Measurements from ENCODE around the gene EIF3L.

Gene EIF3L

DNA sequence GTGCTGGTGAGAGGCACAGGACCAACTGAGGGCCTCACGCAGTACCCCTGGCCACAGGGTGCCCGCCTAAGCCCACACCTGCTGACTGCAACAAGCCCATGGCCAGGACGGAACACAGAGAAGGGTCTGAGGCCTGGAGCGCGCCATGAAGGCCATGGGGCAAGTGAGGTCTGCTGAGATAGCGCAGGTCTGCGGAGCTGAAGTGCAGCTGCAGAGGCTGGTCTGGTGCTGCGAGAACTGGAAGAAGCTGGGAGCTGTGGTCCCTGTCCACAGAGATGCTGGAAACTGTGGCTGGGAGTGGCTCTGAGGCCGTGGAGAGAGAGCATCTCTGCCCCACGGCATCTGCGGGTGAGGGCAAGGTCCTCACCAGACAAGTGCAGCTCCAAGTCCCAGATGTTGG, 17.7 kb upstream of the EIF3L start:
- no peaks in the 10 kb centered on the region for H3K9me3 ChIP-seq
- H3K27me3 ChIP-seq: no peaks in the 10 kb centered on the region
- no peak overlapping the region for H3K4me3 ChIP-seq (ENCODE audit: low read depth, low read length)
- DNase-seq: no peak
- TF ChIP-seq, protein P1, sequence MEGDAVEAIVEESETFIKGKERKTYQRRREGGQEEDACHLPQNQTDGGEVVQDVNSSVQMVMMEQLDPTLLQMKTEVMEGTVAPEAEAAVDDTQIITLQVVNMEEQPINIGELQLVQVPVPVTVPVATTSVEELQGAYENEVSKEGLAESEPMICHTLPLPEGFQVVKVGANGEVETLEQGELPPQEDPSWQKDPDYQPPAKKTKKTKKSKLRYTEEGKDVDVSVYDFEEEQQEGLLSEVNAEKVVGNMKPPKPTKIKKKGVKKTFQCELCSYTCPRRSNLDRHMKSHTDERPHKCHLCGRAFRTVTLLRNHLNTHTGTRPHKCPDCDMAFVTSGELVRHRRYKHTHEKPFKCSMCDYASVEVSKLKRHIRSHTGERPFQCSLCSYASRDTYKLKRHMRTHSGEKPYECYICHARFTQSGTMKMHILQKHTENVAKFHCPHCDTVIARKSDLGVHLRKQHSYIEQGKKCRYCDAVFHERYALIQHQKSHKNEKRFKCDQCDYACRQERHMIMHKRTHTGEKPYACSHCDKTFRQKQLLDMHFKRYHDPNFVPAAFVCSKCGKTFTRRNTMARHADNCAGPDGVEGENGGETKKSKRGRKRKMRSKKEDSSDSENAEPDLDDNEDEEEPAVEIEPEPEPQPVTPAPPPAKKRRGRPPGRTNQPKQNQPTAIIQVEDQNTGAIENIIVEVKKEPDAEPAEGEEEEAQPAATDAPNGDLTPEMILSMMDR (IDR thresholded peaks at IDR 0.05; ENCODE audit: low read depth, low read length): no peak
- peaks cover 48% of the 10 kb centered on the region for H3K36me3 ChIP-seq
- no peaks in the 10 kb centered on the region for H3K4me1 ChIP-seq

DNA sequence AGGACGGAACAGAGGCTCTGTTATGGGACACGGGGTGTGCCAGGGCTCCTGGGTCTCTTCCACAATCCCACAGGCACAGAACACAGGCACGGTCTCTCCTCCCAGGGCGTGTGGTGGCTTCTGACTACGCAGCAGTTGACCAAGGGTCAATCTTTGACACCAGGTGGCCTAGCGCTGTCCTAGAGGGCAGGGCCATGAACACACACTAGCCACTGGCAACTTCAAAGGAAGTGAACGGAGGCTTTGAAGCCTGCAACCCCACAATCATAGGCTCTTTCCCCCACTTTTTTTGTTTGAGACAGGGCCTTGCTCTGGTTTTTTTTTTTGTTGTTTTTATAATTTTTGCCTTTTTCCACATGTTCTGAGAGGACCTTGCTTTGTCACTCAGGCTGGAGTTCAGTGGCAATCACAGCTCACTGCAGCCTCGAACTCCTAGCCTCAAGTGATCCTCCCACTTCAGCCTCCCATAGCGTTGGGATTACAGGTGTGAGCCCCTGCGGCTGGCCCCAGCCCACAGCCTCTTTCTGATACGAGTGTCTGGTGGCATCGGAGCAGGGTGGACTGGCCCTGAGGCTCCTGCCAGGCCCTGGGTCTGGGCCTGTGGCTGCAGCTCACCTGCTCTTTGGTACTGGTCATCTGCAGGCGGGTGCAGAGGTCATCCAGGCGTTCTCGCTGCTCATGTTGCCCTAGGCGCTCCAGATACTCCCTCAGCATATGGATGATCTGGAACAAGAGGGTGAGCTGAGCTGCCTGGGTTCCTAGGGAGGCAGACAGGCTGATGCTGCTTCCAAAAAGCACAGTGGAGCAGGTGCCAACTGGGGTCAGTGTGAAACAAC, 17.0 kb upstream of the EIF3L start:
- Histone ChIP-seq H3K4me1 (no peaks in the 10 kb centered on the region), H3K9me3 (no peaks in the 10 kb centered on the region), H3K36me3 (peaks cover 52% of the 10 kb centered on the region), H3K4me3 (ENCODE audit: low read depth, low read length) (no peak overlapping the region), H3K27me3 (no peaks in the 10 kb centered on the region)
- TF ChIP-seq, protein P1 (IDR thresholded peaks at IDR 0.05; ENCODE audit: low read depth, low read length): no peak
- DNase-seq: no peak

DNA sequence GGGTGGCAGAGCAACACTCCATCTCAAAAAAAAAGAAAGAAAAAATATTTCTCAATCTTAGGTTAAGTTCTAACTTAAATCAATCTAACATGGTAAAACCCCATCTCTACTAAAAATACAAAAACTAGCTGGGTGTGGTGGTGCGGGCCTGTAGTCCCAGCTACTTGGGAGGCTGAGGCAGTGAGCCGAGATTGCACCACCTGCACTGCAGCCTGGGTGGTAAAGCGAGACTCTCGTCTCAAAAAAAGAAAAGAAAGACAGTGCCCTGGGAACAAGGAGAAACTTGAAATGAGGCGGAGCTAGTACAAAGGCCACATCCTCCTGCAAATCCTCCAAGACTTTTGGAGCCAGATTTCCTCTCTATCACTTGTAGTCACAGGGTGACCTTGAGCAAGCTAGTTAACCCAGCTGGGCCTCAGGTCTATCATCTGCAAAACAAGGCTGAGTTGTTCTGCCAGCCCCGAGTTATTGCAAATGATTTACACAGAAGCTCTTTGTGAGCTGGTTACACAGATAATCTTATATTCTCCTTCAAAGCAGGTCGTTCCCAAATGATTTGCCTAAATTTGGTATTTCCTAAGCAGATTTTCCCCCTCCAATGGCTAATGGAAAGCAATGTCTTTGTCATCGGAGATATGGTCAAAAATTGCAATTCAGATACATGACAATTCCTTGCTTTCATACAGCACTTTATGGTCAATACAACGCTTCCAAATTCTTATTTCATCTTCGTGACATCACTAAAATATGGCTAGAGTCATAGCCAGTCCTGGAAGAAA, 7.0 kb upstream of the EIF3L start:
- Histone ChIP-seq H3K27me3 (no peaks in the 10 kb centered on the region), H3K4me1 (0 out of 2 replicates have a peak, but pooled peaks cover 2% of the 10 kb centered on the region), H3K4me3 (ENCODE audit: low read depth, low read length) (no peak overlapping the region; the same call in 1 of the 2 replicates), H3K36me3 (peaks cover 29% of the 10 kb centered on the region), H3K9me3 (no peaks in the 10 kb centered on the region)
- TF ChIP-seq, protein P1 (IDR thresholded peaks at IDR 0.05; ENCODE audit: low read depth, low read length): no peak
- DNase-seq: no peak

DNA sequence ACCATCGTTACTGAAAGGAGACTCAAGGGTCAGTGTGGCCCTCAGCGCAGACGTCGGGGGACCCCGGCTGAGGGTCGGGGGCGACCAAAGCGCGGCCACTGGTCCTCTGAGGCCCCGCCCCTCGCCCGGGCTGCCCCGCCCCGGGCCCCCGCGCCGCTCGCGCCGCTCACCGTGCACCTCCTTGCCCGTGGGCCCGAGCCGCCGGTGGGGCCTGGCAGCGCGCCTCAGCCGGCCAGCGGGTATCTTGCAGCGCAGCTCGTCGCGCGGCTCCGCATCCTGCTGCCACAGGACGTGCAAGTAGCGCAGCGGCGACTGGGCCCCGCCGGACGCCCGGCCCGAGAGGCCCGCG, 5.5 kb upstream of the EIF3L start:
- H3K36me3 ChIP-seq: peaks cover 21% of the 10 kb centered on the region
- H3K4me1 ChIP-seq: 0 out of 2 replicates have a peak, but pooled peaks cover 2% of the 10 kb centered on the region
- no peaks in the 10 kb centered on the region for H3K27me3 ChIP-seq
- no peaks in the 10 kb centered on the region for H3K9me3 ChIP-seq
- DNase-seq: peak; percentile 63
- peak overlapping the region; percentile 72 for H3K4me3 ChIP-seq (ENCODE audit: low read depth, low read length)
- TF ChIP-seq, protein P1 (IDR thresholded peaks at IDR 0.05; ENCODE audit: low read depth, low read length): no peak

DNA sequence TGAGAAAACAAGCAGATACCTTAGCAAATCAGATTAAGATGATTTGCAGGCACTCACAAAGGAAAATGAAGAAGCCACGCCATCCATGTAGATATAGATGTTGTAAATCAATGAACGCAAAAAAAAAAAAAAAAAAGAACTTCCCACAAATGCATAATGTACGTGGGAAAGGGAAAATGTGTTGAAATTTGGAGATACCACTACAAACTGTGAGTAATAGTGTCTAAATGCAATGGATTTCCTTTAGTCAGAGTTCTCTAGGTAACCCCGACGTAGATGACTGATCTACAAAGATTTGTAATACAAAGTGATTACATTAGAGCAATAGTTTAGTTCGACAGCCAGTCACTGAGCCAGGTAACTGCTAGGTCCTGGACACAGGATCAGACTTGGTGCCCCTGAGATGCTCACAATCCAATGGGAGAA, 4.3 kb upstream of the EIF3L start:
- Histone ChIP-seq H3K9me3 (no peaks in the 10 kb centered on the region), H3K4me3 (ENCODE audit: low read depth, low read length) (peak overlapping the region; percentile 72), H3K4me1 (0 out of 2 replicates have a peak, but pooled peaks cover 2% of the 10 kb centered on the region), H3K27me3 (no peaks in the 10 kb centered on the region), H3K36me3 (peaks cover 10% of the 10 kb centered on the region)
- no peak for DNase-seq
- TF ChIP-seq, protein P1 (IDR thresholded peaks at IDR 0.05; ENCODE audit: low read depth, low read length): no peak
